HCT116 (cell line): ENCODE results near the gene SLC4A2.

Experiments used
- CBX3 ChIP-seq: IDR thresholded peaks from 2 replicates; pipeline ENCODE4 v1.6.1; 2012; ENCODE audit warnings: low read depth
- CEBPB ChIP-seq: IDR thresholded peaks from 2 replicates; pipeline ENCODE4 v1.6.1; 2012; ENCODE audit warnings: low read depth
- EZH2 ChIP-seq: fragments of 200-600 bp; sonication (generic); IDR thresholded peaks from 2 replicates; pipeline ENCODE4 v1.6.1; 2017; ENCODE audit warnings: antibody characterized with exemption, mixed run types
- EZH2phosphoT487 ChIP-seq: fragments of 200-600 bp; IDR thresholded peaks from 2 replicates; pipeline ENCODE4 v1.6.1; 2018; ENCODE audit warnings: antibody characterized with exemption, borderline replicate concordance
- POLR2A ChIP-seq: IDR thresholded peaks from 2 replicates; pipeline ENCODE4 v1.7.0; 2011; ENCODE audit warnings: borderline replicate concordance; ENCODE audit not compliant: insufficient read depth, insufficient read length; ENCODE audit errors: extremely low read depth
- RAD21 ChIP-seq: IDR thresholded peaks from 2 replicates; pipeline ENCODE4 v1.6.1; 2012; ENCODE audit warnings: low read depth, mild to moderate bottlenecking
- SP1 ChIP-seq: IDR thresholded peaks from 2 replicates; pipeline ENCODE4 v1.6.1; 2012; ENCODE audit warnings: low read depth
- TF ChIP-seq, protein P1 (sequence below), 3 experiments: fragments of 200-600 bp in 1 of 3; sonication (generic) in 1 of 3; IDR thresholded peaks in 2 of 3; conservative IDR thresholded peaks in 1 of 3; 2 replicates each; pipeline ENCODE4 v1.5.1; 2012 to 2017; ENCODE audit warnings: low read depth in 2 of 3, low read length in 2 of 3, antibody characterized with exemption in 1 of 3, borderline replicate concordance in 1 of 3, control low read depth in 1 of 3, mild to moderate bottlenecking in 1 of 3, mixed read lengths in 1 of 3, mixed run types in 1 of 3, moderate library complexity in 1 of 3; ENCODE audit not compliant: insufficient read depth in 1 of 3
- TF ChIP-seq, protein P2 (sequence below): IDR thresholded peaks from 2 replicates; pipeline ENCODE4 v1.6.1; 2012
- TF ChIP-seq, protein P3 (sequence below): IDR thresholded peaks from 2 replicates; pipeline ENCODE4 v1.6.1; 2012

DNA sequence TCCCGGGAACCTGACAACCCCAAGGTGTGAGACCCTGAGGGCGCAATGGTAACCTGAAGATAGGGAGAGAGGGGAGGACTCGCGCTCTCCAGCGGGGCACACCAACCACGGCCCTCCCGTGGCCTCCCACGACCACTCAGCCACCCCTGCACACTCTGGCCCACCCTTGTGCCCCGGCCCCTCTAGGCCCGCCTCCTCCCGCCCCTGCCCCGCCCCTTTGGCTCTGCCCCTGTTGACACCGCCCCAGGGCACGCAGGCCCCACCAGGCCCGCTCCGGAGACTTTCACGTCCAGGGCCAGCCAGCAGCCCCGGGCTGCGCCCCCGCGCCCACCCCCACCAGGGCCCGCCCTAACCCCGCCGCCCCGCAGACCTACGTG, 46.0 kb upstream of the SLC4A2 start:
- TF ChIP-seq SP1 (no peak), EZH2 (no peak), CEBPB (no peak), POLR2A (no peak), EZH2phosphoT487 (no peak), RAD21 (no peak), CBX3 (no peak)
- TF ChIP-seq, protein P1, sequence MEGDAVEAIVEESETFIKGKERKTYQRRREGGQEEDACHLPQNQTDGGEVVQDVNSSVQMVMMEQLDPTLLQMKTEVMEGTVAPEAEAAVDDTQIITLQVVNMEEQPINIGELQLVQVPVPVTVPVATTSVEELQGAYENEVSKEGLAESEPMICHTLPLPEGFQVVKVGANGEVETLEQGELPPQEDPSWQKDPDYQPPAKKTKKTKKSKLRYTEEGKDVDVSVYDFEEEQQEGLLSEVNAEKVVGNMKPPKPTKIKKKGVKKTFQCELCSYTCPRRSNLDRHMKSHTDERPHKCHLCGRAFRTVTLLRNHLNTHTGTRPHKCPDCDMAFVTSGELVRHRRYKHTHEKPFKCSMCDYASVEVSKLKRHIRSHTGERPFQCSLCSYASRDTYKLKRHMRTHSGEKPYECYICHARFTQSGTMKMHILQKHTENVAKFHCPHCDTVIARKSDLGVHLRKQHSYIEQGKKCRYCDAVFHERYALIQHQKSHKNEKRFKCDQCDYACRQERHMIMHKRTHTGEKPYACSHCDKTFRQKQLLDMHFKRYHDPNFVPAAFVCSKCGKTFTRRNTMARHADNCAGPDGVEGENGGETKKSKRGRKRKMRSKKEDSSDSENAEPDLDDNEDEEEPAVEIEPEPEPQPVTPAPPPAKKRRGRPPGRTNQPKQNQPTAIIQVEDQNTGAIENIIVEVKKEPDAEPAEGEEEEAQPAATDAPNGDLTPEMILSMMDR (IDR thresholded peaks at IDR 0.05 in 2 of 3, conservative IDR thresholded peaks at IDR 0.05 in 1 of 3; ENCODE audit: borderline replicate concordance in 1 of 3, insufficient read depth in 1 of 3, low read depth in 2 of 3, low read length in 2 of 3): no peak
- TF ChIP-seq, protein P2, sequence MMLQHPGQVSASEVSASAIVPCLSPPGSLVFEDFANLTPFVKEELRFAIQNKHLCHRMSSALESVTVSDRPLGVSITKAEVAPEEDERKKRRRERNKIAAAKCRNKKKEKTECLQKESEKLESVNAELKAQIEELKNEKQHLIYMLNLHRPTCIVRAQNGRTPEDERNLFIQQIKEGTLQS: no peak
- TF ChIP-seq, protein P3, sequence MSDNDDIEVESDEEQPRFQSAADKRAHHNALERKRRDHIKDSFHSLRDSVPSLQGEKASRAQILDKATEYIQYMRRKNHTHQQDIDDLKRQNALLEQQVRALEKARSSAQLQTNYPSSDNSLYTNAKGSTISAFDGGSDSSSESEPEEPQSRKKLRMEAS: no peak
